ENCODE results near the gene UBA5.

UBA5 gene

GRCh38 chr3:132659365-132660051 is 621 bp upstream of the UBA5 start, which contains the start of gene ACAD11:
ACAD11 (minus strand) TSS chr3:132659809; CDS start chr3:132659751, 58 bp downstream.
- DNase-seq (ENCODE audit: low read depth) = peak; percentile 66
- peak within 1 kb of the TSS; percentile 78 for H3K4me3 ChIP-seq (ENCODE audit: low read length)
- peak; percentile 78 for TF ChIP-seq CTCF (conservative IDR thresholded peaks at IDR 0.05; ENCODE audit: low read length)

GRCh38 chr3:132660811-132661070 is 612 bp downstream of the UBA5 start:
- no peak for TF ChIP-seq CTCF (conservative IDR thresholded peaks at IDR 0.05; ENCODE audit: low read length)
- H3K4me3 ChIP-seq (ENCODE audit: low read length) = peak overlapping the region; percentile 78
- DNase-seq (ENCODE audit: low read depth) = peak; percentile 15

- no peak for DNase-seq (ENCODE audit: low read depth)
- H3K4me3 ChIP-seq (ENCODE audit: low read length) = peak overlapping the region; percentile 78
- TF ChIP-seq CTCF (conservative IDR thresholded peaks at IDR 0.05; ENCODE audit: low read length) = no peak
Observed at GRCh38 chr3:132661101-132661500, 972 bp downstream of the UBA5 start.

- TF ChIP-seq CTCF (conservative IDR thresholded peaks at IDR 0.05; ENCODE audit: low read length) = no peak
- no peak for DNase-seq (ENCODE audit: low read depth)
- H3K4me3 ChIP-seq (ENCODE audit: low read length) = peak overlapping the region; percentile 78
Observed at GRCh38 chr3:132662212-132662611, 2.1 kb downstream of the UBA5 start.

GRCh38 chr3:132665230-132665745 is 5.2 kb downstream of the UBA5 start:
- no peak for DNase-seq (ENCODE audit: low read depth)
- no peak for TF ChIP-seq CTCF (conservative IDR thresholded peaks at IDR 0.05; ENCODE audit: low read length)
- H3K4me3 ChIP-seq (ENCODE audit: low read length) = no peak overlapping the region

GRCh38 chr3:132669256-132669777 is 9.2 kb downstream of the UBA5 start:
- DNase-seq (ENCODE audit: low read depth) = no peak

More at GRCh38 chr3:132669256-132669777, 9.2 kb downstream of the UBA5 start:
- no peak for TF ChIP-seq CTCF (conservative IDR thresholded peaks at IDR 0.05; ENCODE audit: low read length)
- H3K4me3 ChIP-seq (ENCODE audit: low read length) = no peak overlapping the region

Measured in AG10803 (cell line).